Fibroblast of lung (primary cell): ENCODE data around the gene FAM76B.

Experiments used
- CTCF ChIP-seq, 2 donors: IDR thresholded peaks in 1 of 2; conservative IDR thresholded peaks in 1 of 2; 1 replicate in 1 of 2; 2 replicates in 1 of 2; pipeline ENCODE4 v1.5.1; 2011 to 2012; ENCODE audit warnings: low read length in 2 of 2, control low read depth in 1 of 2, inconsistent platforms in 1 of 2, low read depth in 1 of 2, mild to moderate bottlenecking in 1 of 2
- EZH2 ChIP-seq: IDR thresholded peaks from 2 replicates; pipeline ENCODE4 v1.5.1; 2012; ENCODE audit warnings: low read length, control low read depth, mild to moderate bottlenecking; ENCODE audit errors: missing control alignments

- no peak for TF ChIP-seq EZH2
- TF ChIP-seq CTCF (conservative IDR thresholded peaks at IDR 0.05 in 1 of 2, IDR thresholded peaks at IDR 0.05 in 1 of 2; ENCODE audit: low read depth in 1 of 2, low read length in 2 of 2), result no peak
Measured at GRCh38 chr11:95833378-95833777, 43.8 kb upstream of the FAM76B start.
